NCI-H524 (cell line): ENCODE measurements around the gene CES5A.
"Not testable (repeated sequence)": the region's sequence is repeated elsewhere in the genome, so short reads cannot be mapped to it uniquely, and the experiment has no call there.

Source experiments
- DNase-seq, 2 experiments: peaks; one replicate each; lab custom pipeline; 2025; lab: John Stamatoyannopoulos, UW

Gene CES5A

GRCh38 chr16:55876854-55877253, 1.7 kb upstream of the CES5A start:
- no peak for DNase-seq

- DNase-seq = no peak
These were observed 2.1 kb downstream of the CES5A start for GRCh38 chr16:55873122-55873521.

- no peak for DNase-seq
These were observed 3.0 kb downstream of the CES5A start for GRCh38 chr16:55872130-55872529.

GRCh38 chr16:55871411-55872038, 3.6 kb downstream of the CES5A start:
- DNase-seq = no peak

- DNase-seq = no peak
These were observed 6.2 kb downstream of the CES5A start for GRCh38 chr16:55868980-55869379.

GRCh38 chr16:55868137-55868536, 7.0 kb downstream of the CES5A start:
- DNase-seq = no peak

GRCh38 chr16:55861288-55861687, 13.9 kb downstream of the CES5A start:
- DNase-seq = no peak

- DNase-seq = not testable (repeated sequence)
These were observed 17.5 kb downstream of the CES5A start for GRCh38 chr16:55857650-55858049.

GRCh38 chr16:55856950-55857349, 18.2 kb downstream of the CES5A start:
- no peak for DNase-seq

GRCh38 chr16:55853114-55853513, 22.1 kb downstream of the CES5A start:
- no peak for DNase-seq

- DNase-seq = no peak
These were observed 25.6 kb downstream of the CES5A start for GRCh38 chr16:55849536-55849935.

GRCh38 chr16:55846598-55847346, 28.4 kb downstream of the CES5A start:
- no peak for DNase-seq

GRCh38 chr16:55843105-55843395, 32.1 kb downstream of the CES5A start:
- no peak for DNase-seq

GRCh38 chr16:55842369-55843104, 32.6 kb downstream of the CES5A start:
- DNase-seq = peak; percentile 25 to 57

GRCh38 chr16:55839115-55839514, 36.1 kb downstream of the CES5A start:
- no peak for DNase-seq

GRCh38 chr16:55836158-55836611, 39.0 kb downstream of the CES5A start:
- no peak for DNase-seq

- DNase-seq = no peak
These were observed 39.6 kb downstream of the CES5A start for GRCh38 chr16:55835581-55835980.

- not testable (repeated sequence) for DNase-seq
These were observed 40.0 kb downstream of the CES5A start for GRCh38 chr16:55835173-55835572.

- DNase-seq = no peak
These were observed 41.1 kb downstream of the CES5A start for GRCh38 chr16:55834049-55834448.

- peak in 1 of 2 experiments; percentile 9 for DNase-seq
These were observed 42.1 kb downstream of the CES5A start, which contains the start of gene CES1 for GRCh38 chr16:55832773-55833691. Gene CES1, minus strand, starts transcription at chr16:55833096. Its CDS starts 41 bp downstream, at chr16:55833055.

- no peak for DNase-seq
These were observed 42.8 kb downstream of the CES5A start for GRCh38 chr16:55832425-55832772.
